ENCODE measurements around the gene NR3C2. TPM values are rescaled to one million over a fixed set of nuclear protein-coding genes. Genes with fewer than 3 reads are reported as not detected.
"Not testable (repeated sequence)": the region's sequence is repeated elsewhere in the genome, so short reads cannot be mapped to it uniquely, and the experiment has no call there.

NR3C2 gene
- total RNA-seq, 2 donors from 2014 or later, result 7.1 to 7.8 TPM

DNA sequence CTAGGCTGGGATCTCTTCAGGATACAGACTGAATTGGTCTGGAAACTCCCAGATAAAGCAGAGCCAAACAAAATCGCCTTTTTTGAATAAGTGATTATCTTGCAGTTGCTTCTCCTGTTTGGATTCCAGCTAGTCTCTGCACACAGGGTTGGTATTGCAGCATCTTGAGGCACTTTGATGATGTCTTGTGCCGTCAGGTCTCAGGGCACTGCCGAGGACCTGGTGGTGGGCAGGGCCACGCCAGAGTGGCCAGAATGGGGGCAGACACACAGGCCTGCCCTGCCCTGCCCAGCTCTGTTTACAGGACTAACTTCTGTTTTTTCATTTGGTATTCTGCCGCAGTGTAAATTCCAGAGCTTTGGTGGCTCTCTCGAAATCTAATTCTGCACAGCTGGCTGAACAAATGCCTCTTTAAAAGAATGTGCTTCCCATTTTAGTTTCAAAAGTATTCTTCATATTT is 276.1 kb downstream of the NR3C2 start:
- no peaks in the 10 kb centered on the region for H3K9me3 Mint-ChIP-seq
- no peak overlapping the region for H3K27ac Mint-ChIP-seq

DNA sequence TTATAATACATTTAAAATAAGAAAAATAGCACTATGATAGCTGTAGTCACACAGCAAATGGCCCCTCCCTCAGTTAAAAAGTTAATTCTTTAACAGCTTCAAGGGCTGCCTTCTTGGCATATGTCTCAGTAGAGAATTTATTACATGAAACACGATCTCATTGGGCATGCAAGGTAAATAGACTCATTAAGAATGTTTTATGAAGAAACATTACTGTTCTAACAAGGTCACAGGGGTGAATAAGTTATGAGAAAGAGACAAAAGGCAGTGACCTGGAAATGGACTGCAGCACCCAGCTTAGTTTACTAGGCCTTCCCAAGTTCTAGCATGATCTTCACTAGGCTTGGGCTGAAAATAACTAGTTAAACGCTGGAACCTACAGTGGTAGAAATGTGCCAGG is 277.7 kb downstream of the NR3C2 start:
- Mint-ChIP-seq H3K27ac (no peak overlapping the region), H3K4me3 (no peak overlapping the region), H3K4me1 (peaks cover 8% of the 10 kb centered on the region), H3K36me3 (ENCODE audit: low read depth) (no peaks in the 10 kb centered on the region), H3K27me3 (no peaks in the 10 kb centered on the region), H3K9me3 (no peaks in the 10 kb centered on the region)
- ATAC-seq (replicated peaks), result no peak

More for the DNA sequence above, 276.1 kb downstream of the NR3C2 start:
- Mint-ChIP-seq H3K27me3 (no peaks in the 10 kb centered on the region), H3K4me1 (peaks cover 10% of the 10 kb centered on the region), H3K4me3 (no peak overlapping the region), H3K36me3 (ENCODE audit: low read depth) (no peaks in the 10 kb centered on the region)
- ATAC-seq (replicated peaks), result no peak

GRCh38 chr4:148162991-148163390 is 279.2 kb downstream of the NR3C2 start:
- Mint-ChIP-seq H3K9me3 (no peaks in the 10 kb centered on the region), H3K27ac (no peak overlapping the region), H3K4me1 (peaks cover 8% of the 10 kb centered on the region), H3K27me3 (no peaks in the 10 kb centered on the region), H3K36me3 (ENCODE audit: low read depth) (no peaks in the 10 kb centered on the region), H3K4me3 (no peak overlapping the region)
- no peak for ATAC-seq (replicated peaks)

DNA sequence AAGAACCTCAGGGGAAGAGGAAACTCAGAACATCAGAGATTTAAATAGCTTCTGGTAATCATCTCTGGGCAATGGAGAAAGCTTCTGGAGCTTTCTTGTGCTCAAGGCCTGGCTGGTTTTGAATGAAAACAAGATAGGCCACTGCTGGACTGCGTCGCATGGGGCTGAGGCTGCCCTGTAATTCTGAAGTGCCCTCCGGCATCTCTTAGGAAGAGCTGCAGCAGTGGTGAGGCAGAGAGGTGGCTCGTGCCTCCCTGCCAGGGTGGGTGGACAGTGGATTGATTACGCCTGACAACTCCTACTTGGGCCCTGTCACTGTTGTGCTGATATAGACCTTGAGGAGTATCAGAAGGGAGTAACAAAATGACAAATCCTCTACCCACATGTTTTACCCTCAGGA is 279.7 kb downstream of the NR3C2 start:
- H3K27me3 Mint-ChIP-seq, result no peaks in the 10 kb centered on the region

GRCh38 chr4:148161601-148162000 is 280.6 kb downstream of the NR3C2 start:
- H3K4me1 Mint-ChIP-seq, result peaks cover 8% of the 10 kb centered on the region
- no peak overlapping the region for H3K27ac Mint-ChIP-seq
- no peak overlapping the region for H3K4me3 Mint-ChIP-seq
- no peaks in the 10 kb centered on the region for H3K36me3 Mint-ChIP-seq (ENCODE audit: low read depth)
- H3K27me3 Mint-ChIP-seq, result no peaks in the 10 kb centered on the region
- no peaks in the 10 kb centered on the region for H3K9me3 Mint-ChIP-seq
- ATAC-seq (replicated peaks), result no peak

More for the DNA sequence above, 279.7 kb downstream of the NR3C2 start:
- peaks cover 8% of the 10 kb centered on the region for H3K4me1 Mint-ChIP-seq
- no peak overlapping the region for H3K4me3 Mint-ChIP-seq
- H3K9me3 Mint-ChIP-seq, result no peaks in the 10 kb centered on the region
- H3K36me3 Mint-ChIP-seq (ENCODE audit: low read depth), result no peaks in the 10 kb centered on the region
- H3K27ac Mint-ChIP-seq, result no peak overlapping the region
- no peak for ATAC-seq (replicated peaks)

GRCh38 chr4:148159793-148160192 is 282.4 kb downstream of the NR3C2 start:
- ATAC-seq (replicated peaks), result no peak
- Mint-ChIP-seq H3K27me3 (no peaks in the 10 kb centered on the region), H3K27ac (no peak overlapping the region), H3K4me3 (no peak overlapping the region), H3K4me1 (peaks cover 8% of the 10 kb centered on the region), H3K36me3 (ENCODE audit: low read depth) (peaks cover 4% of the 10 kb centered on the region), H3K9me3 (no peaks in the 10 kb centered on the region)

DNA sequence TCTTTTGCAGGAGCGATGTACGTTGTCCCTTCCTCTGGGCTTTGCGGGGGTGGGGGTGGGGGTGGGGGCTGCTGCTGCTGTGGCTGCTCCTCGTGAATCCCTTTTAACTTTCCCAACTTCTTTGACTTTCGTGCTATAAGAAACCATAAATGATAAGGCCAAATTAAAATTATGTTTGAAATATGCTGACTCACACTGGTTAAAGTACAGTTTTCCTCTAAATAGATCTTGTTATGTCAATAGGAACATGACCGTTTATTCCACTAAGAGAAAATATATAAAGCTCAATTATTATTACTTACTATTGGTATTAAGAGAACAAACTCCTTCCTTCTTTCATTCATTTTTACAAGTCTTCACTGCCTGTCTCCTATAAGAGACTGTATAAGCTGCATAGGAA is 287.4 kb downstream of the NR3C2 start:
- no peak overlapping the region for H3K4me3 Mint-ChIP-seq
- no peaks in the 10 kb centered on the region for H3K4me1 Mint-ChIP-seq
- no peak for ATAC-seq (replicated peaks)
- H3K9me3 Mint-ChIP-seq, result no peaks in the 10 kb centered on the region
- H3K36me3 Mint-ChIP-seq (ENCODE audit: low read depth), result peaks cover 28% of the 10 kb centered on the region
- no peaks in the 10 kb centered on the region for H3K27me3 Mint-ChIP-seq
- H3K27ac Mint-ChIP-seq, result no peak overlapping the region

DNA sequence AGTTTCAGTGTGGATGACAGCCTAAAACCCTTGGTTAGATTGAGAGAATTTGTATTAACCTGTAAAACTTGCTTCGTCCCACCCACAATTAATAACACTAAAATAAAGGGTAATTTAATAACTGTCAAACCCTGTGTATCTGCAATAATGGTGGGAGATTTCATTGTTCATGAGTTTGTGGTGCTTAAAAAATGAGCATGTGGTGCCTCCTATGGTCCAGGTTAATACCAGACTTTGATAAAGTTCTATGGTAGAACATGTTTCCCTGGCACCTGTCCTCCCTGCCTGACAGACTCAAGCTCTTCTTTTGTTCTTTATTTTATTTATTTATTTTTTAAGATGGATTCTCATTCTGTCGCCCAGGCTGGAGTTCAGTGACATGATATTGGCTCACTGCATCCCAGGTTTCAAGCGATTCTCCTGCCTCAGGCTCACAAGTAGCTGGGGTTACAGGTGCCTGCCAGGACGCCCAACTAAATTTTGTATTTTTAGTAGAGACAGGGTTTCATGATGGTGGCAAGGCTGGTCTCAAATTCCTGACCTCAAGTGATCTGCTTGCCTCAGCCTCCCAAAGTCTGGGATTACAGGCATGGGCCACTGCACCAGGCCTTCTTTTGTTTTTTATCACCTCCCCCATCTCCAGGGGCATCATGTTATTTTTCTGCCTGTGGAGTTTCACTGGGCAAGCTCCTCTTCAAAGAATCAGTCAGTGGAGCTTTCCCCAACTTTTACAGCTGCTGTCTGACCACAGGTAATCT is 289.2 kb downstream of the NR3C2 start:
- H3K9me3 Mint-ChIP-seq, result no peaks in the 10 kb centered on the region
- H3K4me3 Mint-ChIP-seq, result no peak overlapping the region
- peaks cover 28% of the 10 kb centered on the region for H3K36me3 Mint-ChIP-seq (ENCODE audit: low read depth)
- no peaks in the 10 kb centered on the region for H3K27me3 Mint-ChIP-seq
- H3K4me1 Mint-ChIP-seq, result no peaks in the 10 kb centered on the region
- H3K27ac Mint-ChIP-seq, result no peak overlapping the region
- ATAC-seq (replicated peaks), result no peak

DNA sequence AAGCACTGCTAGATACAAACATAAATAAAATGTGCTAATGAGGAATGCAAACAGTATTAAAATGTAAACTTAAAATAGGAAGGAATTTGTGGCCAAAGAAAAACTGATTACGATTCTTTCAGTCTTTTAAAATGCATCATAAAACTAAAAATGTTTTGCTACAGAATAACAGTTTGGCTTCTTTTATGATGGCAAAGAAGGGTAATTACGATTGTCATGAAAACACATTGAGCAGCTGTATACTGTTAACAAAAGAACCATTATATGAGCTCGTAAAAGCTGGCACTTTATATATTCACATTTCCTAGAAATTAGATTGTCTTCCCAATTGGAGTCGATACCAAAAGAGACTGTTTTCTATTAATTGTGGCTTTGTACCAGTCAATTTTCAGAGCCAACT is 290.4 kb downstream of the NR3C2 start:
- Mint-ChIP-seq H3K27me3 (no peaks in the 10 kb centered on the region), H3K27ac (no peak overlapping the region), H3K36me3 (ENCODE audit: low read depth) (peaks cover 33% of the 10 kb centered on the region), H3K9me3 (no peaks in the 10 kb centered on the region), H3K4me1 (no peaks in the 10 kb centered on the region), H3K4me3 (no peak overlapping the region)
- ATAC-seq (replicated peaks), result no peak

DNA sequence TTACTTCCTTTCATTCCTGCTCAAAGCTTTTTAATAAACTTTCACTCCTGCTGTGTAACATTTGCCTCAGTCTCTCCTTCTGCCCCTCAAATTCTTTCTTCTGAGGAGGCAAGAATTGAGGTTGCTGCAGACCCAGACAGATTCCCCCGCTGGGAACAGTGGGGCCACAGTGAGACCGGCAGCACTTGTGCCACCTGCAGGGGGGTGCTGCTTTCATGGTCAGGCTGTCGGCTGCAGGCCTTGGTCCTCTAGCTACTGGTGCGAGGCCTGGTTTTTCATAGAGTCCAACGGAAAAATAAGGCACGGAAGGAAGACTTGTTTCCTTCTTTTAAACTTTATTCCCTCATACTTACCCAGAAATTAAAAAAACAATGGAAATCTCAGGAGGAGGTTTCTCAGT is 296.7 kb downstream of the NR3C2 start:
- H3K36me3 Mint-ChIP-seq (ENCODE audit: low read depth), result peaks cover 23% of the 10 kb centered on the region

DNA sequence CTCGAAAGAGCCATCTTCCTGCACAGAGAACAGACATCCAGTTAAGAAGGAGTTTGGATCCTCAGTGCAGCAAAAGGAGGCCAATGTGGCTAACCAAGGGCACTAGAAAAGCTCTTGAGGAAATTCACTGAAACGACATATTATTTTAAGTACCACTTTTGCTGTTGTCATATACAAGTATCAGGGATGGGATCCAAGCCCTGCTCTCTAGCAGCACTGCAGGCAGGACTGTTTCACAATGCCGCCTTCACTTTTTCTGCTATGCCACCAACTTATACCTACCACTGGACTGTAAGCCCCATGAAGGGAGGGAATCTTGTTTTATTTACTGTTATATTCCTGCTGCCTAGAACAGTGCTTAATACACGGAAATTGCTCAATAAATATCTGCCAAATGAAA is 299.0 kb downstream of the NR3C2 start:
- Mint-ChIP-seq H3K27me3 (no peaks in the 10 kb centered on the region), H3K4me1 (no peaks in the 10 kb centered on the region), H3K27ac (no peak overlapping the region), H3K9me3 (no peaks in the 10 kb centered on the region), H3K4me3 (no peak overlapping the region), H3K36me3 (ENCODE audit: low read depth) (peaks cover 32% of the 10 kb centered on the region)
- no peak for ATAC-seq (replicated peaks)

More for the DNA sequence above, 296.7 kb downstream of the NR3C2 start:
- ATAC-seq (replicated peaks), result no peak
- Mint-ChIP-seq H3K4me3 (no peak overlapping the region), H3K9me3 (no peaks in the 10 kb centered on the region), H3K27me3 (no peaks in the 10 kb centered on the region), H3K4me1 (no peaks in the 10 kb centered on the region), H3K27ac (no peak overlapping the region)

GRCh38 chr4:148141501-148141900 is 300.7 kb downstream of the NR3C2 start:
- H3K36me3 Mint-ChIP-seq (ENCODE audit: low read depth), result peaks cover 23% of the 10 kb centered on the region
- no peaks in the 10 kb centered on the region for H3K9me3 Mint-ChIP-seq
- no peaks in the 10 kb centered on the region for H3K27me3 Mint-ChIP-seq
- no peaks in the 10 kb centered on the region for H3K4me1 Mint-ChIP-seq
- H3K4me3 Mint-ChIP-seq, result no peak overlapping the region
- no peak for ATAC-seq (replicated peaks)
- H3K27ac Mint-ChIP-seq, result no peak overlapping the region

- H3K4me3 Mint-ChIP-seq, result no peak overlapping the region
- H3K27ac Mint-ChIP-seq, result no peak overlapping the region
- peaks cover 6% of the 10 kb centered on the region for H3K36me3 Mint-ChIP-seq (ENCODE audit: low read depth)
- H3K27me3 Mint-ChIP-seq, result no peaks in the 10 kb centered on the region
- H3K4me1 Mint-ChIP-seq, result no peaks in the 10 kb centered on the region
- ATAC-seq (replicated peaks), result no peak
- peaks cover 22% of the 10 kb centered on the region for H3K9me3 Mint-ChIP-seq
Observed at GRCh38 chr4:148126825-148127224, 315.4 kb downstream of the NR3C2 start.

GRCh38 chr4:148124512-148124911 is 317.7 kb downstream of the NR3C2 start:
- Mint-ChIP-seq H3K36me3 (ENCODE audit: low read depth) (peaks cover 24% of the 10 kb centered on the region), H3K4me3 (no peak overlapping the region), H3K9me3 (peaks cover 22% of the 10 kb centered on the region), H3K4me1 (no peaks in the 10 kb centered on the region), H3K27me3 (no peaks in the 10 kb centered on the region), H3K27ac (no peak overlapping the region)
- ATAC-seq (replicated peaks), result no peak

DNA sequence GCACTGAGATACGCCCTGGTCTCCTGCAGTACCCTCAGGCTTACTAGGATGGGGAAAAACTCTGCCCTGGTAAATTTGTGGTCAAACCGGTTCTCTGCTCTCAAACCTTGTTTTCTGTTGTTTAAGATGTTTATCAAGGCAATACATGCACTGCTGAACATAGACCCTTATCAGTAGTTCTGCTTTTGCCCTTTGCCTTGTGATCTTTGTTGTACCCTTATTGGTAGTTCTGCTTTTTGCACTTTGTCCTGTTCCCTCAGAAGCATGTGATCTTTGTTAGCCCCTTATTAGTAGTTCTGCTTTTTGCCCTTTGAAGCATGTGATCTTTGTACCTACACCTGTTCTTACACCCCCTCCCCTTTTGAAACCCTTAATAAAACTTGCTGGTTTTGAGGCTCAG is 319.1 kb downstream of the NR3C2 start:
- H3K27me3 Mint-ChIP-seq; H3K27ac Mint-ChIP-seq; H3K4me3 Mint-ChIP-seq; ATAC-seq (replicated peaks); H3K4me1 Mint-ChIP-seq: not testable (repeated sequence)
- peaks cover 16% of the 10 kb centered on the region for H3K9me3 Mint-ChIP-seq
- peaks cover 38% of the 10 kb centered on the region for H3K36me3 Mint-ChIP-seq (ENCODE audit: low read depth)

Measured in activated T-helper 17 cell treated with anti-CD3 and anti-CD28 coated beads, Interleukin-2, amount 50 U/mL, for 72 hours (primary cell).